Stimulated activated CD4-positive, alpha-beta T cell treated with anti-CD3 and anti-CD28 coated beads, TNF-alpha, amount 100 ng/mL, for 1 hour (primary cell): ENCODE results near the gene SORCS3.

Experiments used
- DNase-seq, 3 donors: peaks; one replicate each; pipeline ENCODE4 v3.0.0-alpha.2; 2020; ENCODE audit warnings: low read depth in 3 of 3, low spot score in 1 of 3

Gene SORCS3

DNA sequence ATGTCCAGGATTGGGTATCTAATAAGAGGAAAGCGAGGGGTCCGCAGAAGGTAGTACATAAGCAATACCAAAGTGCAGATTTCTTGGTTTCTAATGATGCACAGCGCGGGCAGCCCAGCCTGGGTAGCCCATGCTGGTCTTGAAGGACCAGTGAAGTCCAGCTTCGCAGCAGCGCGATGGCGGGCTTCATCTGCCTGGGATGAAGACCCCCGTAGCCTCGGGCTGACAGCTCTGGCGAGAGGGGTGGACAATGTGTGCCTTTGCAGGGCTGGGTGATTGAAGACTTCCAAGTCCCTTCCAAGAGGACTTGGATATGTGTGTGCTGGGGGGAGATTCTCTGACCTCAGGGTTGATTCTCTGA, 2.2 kb downstream of the SORCS3 start:
- no peak for DNase-seq

- no peak for DNase-seq
These were observed 5.1 kb downstream of the SORCS3 start for GRCh38 chr10:104646146-104646545.

GRCh38 chr10:104648421-104648820, 7.3 kb downstream of the SORCS3 start:
- DNase-seq = no peak

GRCh38 chr10:104650072-104650471, 9.0 kb downstream of the SORCS3 start:
- DNase-seq = no peak

DNA sequence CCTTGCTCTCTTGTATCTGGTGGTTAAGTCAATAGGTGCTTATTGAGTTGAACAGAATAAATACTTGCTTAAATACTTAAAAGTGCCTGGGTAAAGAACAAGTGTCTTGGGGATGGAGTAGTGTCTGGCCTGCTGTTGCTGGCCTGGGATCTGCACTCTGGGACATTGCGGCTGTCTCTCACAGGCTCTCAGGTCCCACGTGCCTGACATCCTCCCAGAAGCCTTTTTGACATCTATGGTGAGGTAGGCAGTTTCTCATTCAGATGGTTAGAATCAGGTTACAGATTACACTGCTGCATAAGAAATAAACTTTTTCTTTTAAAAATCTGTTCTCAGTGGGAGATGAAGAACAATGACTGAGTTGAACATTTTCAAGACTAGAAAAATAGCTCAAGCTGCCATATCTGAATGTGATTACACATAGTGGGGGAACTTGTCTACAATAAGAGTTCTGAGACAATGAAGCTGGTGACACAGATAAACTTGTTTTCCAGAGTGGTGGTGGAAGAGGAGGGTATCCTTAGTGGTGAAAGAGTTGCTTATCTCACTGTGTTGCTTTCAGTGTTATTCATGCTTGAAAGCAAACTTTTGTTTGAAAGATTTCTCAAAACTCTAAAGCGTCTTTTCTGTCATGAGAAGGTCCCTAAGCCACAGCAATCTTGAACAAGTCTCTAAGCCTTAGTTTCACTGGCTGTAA, 9.7 kb downstream of the SORCS3 start:
- DNase-seq = no peak

- no peak for DNase-seq
These were observed 15.9 kb downstream of the SORCS3 start for GRCh38 chr10:104657036-104657435.

GRCh38 chr10:104657457-104657856, 16.4 kb downstream of the SORCS3 start:
- no peak for DNase-seq

- DNase-seq = no peak
These were observed 17.0 kb downstream of the SORCS3 start for GRCh38 chr10:104658067-104658466.

DNA sequence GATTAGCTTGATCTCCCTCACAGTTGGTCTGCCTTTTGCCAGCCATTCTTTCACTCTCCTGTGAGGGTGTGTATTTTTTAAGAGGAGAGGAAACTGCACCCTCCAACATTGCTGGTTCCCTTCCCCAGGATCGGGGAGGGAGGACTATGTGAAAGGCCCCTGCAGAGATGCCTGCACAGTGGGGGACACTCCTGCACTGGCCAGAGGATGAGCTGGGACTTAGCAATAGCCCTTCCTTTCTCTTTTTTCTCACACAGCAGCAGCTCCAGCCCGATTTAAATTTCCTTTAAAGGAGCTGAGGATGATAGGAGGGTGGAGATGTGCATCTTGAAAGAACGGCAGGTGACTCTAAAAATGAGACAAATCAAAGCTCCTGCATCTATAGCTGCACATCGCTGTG, 18.7 kb downstream of the SORCS3 start:
- DNase-seq = no peak

DNA sequence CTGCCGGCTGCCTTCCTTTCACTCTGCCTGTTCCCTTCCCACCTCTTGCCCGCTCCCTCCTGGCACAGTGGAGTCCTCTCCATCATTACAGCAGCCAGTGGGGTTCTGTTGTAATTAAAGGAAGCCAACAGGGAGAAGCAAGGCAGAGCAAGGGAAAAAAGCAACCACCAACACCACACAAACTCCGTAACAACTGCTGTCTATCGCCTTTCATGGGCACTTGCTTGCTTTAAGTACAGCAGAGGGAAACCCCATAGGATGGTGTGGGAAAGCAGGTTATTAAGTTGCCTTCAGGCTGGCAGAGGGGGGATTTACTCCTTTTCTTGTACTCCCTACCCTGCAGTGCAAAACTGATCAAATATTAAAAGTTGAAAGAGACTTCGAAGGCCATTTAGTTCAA, 22.0 kb downstream of the SORCS3 start:
- no peak for DNase-seq

- DNase-seq = no peak
These were observed 22.5 kb downstream of the SORCS3 start for GRCh38 chr10:104663563-104663962.

- no peak for DNase-seq
These were observed 23.1 kb downstream of the SORCS3 start for GRCh38 chr10:104664205-104664604.

DNA sequence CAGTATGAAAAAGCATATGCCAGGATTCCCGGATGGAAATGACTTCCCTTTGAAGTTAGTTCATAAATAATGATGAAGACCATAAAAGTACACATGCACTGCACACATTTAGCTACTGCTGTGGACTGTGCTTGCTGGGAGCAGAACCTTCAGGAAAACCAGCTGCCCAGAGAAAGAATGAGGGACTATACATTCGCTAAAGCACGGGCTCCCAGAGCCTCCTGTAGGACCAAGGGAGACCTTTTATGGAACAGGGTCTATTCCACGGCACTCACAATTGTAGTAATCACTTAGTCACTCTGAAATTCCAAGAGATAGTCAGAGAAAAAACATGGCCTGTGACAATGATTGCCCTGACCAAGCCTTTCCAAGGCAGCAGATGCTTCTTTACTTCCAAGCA, 24.1 kb downstream of the SORCS3 start:
- DNase-seq = no peak

DNA sequence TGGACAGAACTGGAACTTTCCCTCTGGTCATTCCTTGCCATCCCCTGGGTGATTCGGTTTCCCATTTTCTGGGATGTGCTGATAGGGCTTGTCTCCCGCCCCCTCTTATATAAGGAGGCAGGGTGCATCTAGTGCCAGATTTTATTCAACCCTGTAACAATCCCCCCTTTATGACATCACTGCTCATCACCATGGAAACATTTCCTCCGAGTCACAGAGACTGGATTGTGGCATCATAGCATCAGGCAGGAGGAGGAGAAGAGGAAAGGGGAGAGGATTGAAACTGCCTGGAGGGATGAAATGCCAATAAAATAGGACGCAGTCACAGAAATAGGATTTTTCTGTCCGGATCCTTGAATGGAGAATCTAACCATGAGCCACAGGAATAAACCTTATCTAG, 25.0 kb downstream of the SORCS3 start:
- DNase-seq = no peak

DNA sequence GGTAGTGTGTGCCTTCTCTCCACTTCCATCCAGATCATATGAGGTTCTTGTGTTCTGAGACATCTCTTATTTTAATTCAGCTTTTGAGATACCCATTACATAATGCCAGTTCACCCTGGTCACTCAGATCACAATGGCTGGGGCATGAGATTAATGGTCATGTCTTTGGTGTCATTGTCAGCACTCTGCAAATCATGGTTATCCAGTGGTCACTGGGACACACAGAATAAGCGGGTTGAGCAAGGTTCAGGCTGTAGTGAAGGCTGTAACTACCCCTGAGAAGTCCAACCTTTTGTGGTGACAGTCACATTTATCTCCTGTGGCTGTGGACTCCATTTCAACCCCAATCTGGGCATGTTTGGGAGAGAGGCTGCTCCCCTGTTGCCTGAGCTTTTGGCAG, 35.8 kb downstream of the SORCS3 start:
- DNase-seq = no peak

- DNase-seq = no peak
These were observed 37.6 kb downstream of the SORCS3 start for GRCh38 chr10:104678658-104679057.

GRCh38 chr10:104680467-104681401, 39.6 kb downstream of the SORCS3 start:
- DNase-seq = no peak

DNA sequence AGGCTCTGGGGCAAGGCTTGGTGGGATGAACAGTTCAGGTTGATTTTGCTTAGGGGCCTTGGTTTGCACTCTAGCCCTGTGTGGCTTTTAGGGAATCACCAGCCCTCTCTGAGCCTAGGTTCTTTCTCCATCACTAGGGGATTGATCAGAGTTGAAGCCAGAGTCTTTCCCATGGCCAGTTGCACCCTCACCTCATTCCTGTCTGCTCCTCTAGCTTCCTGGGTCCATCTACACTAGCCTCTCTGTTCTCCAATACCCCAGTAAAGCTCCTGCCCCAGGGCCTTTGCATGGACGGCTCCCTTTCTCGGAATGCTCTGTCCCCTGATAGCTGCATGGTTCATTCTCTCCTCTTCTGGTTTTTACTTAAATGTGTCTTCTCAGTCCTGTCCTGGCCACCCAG, 40.4 kb downstream of the SORCS3 start:
- DNase-seq = no peak

GRCh38 chr10:104683567-104683966, 42.5 kb downstream of the SORCS3 start:
- no peak for DNase-seq

DNA sequence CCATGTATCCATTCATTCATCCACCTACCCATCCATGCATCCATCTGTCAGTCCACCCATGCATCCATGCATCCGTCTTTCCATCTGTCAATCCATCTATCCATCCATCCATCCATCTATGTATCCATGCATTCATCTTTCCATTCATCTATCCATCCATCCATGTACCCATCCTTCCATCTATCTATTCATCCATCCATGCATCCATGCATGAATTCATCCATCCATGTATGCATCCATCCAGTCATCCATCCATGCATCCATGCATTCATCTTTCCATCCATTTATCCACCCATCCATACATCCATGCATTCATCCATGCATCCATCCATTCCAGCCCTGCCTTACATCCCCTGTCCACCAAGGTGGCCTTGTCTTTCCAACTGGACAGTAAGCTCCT, 45.7 kb downstream of the SORCS3 start:
- no peak for DNase-seq

DNA sequence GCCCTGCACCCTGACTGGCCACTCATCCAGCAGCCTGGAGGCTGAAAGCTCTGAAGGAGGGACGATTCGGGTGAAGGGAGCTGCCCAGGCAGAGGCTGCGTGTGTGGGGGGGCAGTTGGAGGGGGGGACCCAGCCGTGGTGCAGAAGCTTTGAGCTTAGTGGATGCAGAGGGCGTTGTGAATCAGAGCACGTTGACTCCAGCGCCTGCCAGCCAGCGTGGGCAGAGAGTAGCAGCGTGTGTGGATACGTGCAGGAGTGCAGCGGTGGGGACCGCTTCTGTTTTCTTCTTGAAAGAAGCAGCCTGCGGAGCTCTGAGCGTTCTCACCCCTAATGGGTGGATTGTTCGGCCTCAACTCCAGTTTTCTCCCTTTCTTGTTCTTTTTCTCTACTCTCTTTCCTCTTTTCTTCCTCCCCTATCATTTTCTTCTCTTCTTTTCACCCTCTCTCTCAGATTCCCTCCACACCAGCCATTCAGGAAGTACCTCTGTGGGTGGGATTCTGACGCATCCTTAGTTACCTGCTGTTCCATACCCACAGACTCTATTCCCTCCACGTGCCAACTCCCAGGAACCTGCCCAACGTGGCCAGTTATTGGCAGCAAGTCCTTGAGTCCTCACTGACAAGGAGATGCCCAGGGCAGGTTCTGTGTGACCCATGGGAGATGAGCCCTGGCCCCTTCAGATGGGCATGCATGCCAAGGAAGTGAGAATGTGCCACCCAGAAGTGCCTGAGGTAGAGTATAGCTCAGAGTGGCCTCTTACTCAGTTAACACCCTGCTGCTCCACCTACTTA, 47.4 kb downstream of the SORCS3 start:
- DNase-seq = no peak

DNA sequence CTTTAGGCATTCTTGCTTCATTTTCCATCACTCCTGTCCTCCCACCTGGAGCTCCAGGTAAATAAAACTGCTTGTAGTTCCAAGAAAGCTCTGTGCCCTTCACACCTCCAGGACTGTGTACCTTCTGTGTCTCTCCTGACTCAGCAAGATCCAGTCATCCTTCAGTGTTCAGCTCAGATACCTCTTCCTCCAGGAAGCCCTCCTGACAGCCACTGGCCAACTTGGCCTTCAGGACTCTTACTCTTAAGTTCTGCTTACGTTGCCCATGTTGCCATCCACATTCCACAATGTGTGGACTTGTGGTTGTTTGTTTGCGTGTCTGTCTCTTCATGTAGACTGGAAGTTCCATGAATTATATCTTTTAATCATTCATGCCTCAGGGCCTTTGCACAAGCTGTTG, 48.0 kb downstream of the SORCS3 start:
- DNase-seq = no peak
